Measurements from ENCODE around the gene TRIM2. TPM values are rescaled to one million over a fixed set of nuclear protein-coding genes. Genes with fewer than 3 reads are reported as not detected.

The TRIM2 gene
- total and polyA plus RNA-seq, 5 experiments from 2014 or later, result 0.71 to 1.8 (median 1.2) TPM

DNA sequence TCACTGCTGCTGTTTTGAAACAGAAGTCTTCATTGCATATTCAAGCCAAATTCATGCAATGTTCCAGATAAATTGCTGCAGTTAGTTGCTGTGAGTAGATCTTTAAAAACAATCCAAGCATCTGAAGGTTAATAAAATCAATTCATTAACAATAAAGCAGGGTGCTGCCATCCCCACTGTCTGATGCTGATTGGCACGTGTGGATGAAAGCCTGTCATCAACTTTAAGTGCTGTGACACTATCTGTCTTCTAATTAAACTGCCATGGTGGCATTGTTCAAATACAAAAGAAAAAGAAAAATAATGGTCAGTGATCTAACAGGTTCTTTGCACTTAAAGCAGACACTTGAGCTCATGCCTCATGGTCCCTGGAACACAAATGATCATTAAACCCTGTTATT is 77.2 kb downstream of the TRIM2 start:
- no peaks in the 10 kb centered on the region for H3K27me3 Mint-ChIP-seq
- peaks cover 0 to 11% (median 4%) of the 10 kb centered on the region in 9 donors for H3K9me3 Mint-ChIP-seq
- ATAC-seq (no peak), DNase-seq (no peak)
- H3K4me3 Mint-ChIP-seq, result no peak overlapping the region
- H3K27ac Mint-ChIP-seq, result no peak overlapping the region
- H3K4me1 Mint-ChIP-seq, result peaks cover 0 to 6% (median 2%) of the 10 kb centered on the region in 4 donors
- POLR2A ChIA-PET, result no interaction called here
- peaks cover 0 to 7% (median 5%) of the 10 kb centered on the region in 3 donors for H3K36me3 Mint-ChIP-seq

DNA sequence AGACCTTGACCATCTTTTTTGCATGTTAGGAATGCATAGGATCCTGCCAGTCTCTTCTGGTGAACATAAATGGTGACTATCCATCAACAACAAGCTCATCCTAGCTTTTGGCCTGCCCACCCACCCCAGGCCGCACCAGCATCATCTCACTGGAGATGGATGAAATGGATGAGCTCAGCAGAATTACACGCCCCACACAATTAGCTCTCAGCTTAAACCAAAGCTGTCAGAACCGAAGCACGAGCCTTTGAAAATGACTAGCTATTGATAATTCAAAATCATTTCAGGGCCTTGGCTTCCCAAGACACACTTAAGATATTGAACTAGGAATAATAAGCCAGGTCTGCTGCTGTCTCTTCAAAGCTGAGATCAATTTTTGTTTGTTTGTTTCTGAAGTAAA is 77.8 kb downstream of the TRIM2 start:
- ATAC-seq (no peak), DNase-seq (no peak)
- H3K27me3 Mint-ChIP-seq, result no peaks in the 10 kb centered on the region
- H3K9me3 Mint-ChIP-seq, result peaks cover 0 to 11% (median 4%) of the 10 kb centered on the region in 9 donors
- POLR2A ChIA-PET, result no interaction called here
- no peak overlapping the region for H3K4me3 Mint-ChIP-seq
- H3K27ac Mint-ChIP-seq, result peak overlapping the region in 1 of 10 donors; percentile 17
- H3K4me1 Mint-ChIP-seq, result peaks cover 0 to 5% (median 2%) of the 10 kb centered on the region in 4 donors
- peaks cover 0 to 7% (median 5%) of the 10 kb centered on the region in 3 donors for H3K36me3 Mint-ChIP-seq

GRCh38 chr4:153283260-153283659 is 79.0 kb downstream of the TRIM2 start:
- ATAC-seq (no peak), DNase-seq (no peak)
- H3K4me1 Mint-ChIP-seq, result no peaks in the 10 kb centered on the region
- POLR2A ChIA-PET, result no interaction called here
- no peak overlapping the region for H3K27ac Mint-ChIP-seq
- H3K4me3 Mint-ChIP-seq, result no peak overlapping the region
- H3K9me3 Mint-ChIP-seq, result peaks cover 0 to 11% (median 4%) of the 10 kb centered on the region in 9 donors
- H3K36me3 Mint-ChIP-seq, result peaks cover 0 to 7% (median 5%) of the 10 kb centered on the region in 3 donors
- no peaks in the 10 kb centered on the region for H3K27me3 Mint-ChIP-seq

- ATAC-seq (no peak), DNase-seq (no peak)
- Mint-ChIP-seq H3K4me3 (no peak overlapping the region), H3K9me3 (peaks cover 0 to 6% (median 0%) of the 10 kb centered on the region in 9 donors), H3K27me3 (peaks cover 0 to 3% (median 0%) of the 10 kb centered on the region in 5 donors), H3K4me1 (peaks cover 0 to 4% (median 0%) of the 10 kb centered on the region in 4 donors), H3K27ac (no peak overlapping the region), H3K36me3 (peaks cover 0 to 6% (median 4%) of the 10 kb centered on the region in 3 donors)
- POLR2A ChIA-PET, result no interaction called here
Measured at GRCh38 chr4:153290134-153290533, 85.9 kb downstream of the TRIM2 start.

DNA sequence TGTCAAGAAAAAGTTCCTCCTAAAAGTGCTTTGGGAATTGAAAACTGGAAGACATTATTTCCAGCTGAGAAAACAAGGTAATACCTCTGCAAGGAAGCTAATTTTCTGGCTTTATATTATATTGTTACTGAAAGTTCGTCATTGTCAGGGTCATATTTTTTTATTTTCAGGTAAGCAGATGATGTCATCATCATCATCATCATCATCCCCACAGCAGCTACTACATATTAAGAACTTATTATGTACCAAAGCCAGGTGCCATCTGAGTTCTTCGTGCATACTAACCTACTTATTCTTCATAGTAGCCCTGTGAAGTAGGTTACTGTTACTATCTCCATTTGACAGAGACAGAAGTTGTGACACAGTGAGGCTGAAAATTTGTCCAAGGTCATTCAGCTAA is 87.3 kb downstream of the TRIM2 start:
- Mint-ChIP-seq H3K36me3 (peaks cover 4 to 6% (median 4%) of the 10 kb centered on the region in 3 donors), H3K27me3 (peaks cover 0 to 3% (median 0%) of the 10 kb centered on the region in 5 donors), H3K27ac (no peak overlapping the region), H3K4me3 (no peak overlapping the region), H3K4me1 (peaks cover 0 to 4% (median 0%) of the 10 kb centered on the region in 4 donors), H3K9me3 (peaks cover 0 to 4% (median 0%) of the 10 kb centered on the region in 9 donors)
- DNase-seq (no peak), ATAC-seq (no peak)
- POLR2A ChIA-PET, result no interaction called here

DNA sequence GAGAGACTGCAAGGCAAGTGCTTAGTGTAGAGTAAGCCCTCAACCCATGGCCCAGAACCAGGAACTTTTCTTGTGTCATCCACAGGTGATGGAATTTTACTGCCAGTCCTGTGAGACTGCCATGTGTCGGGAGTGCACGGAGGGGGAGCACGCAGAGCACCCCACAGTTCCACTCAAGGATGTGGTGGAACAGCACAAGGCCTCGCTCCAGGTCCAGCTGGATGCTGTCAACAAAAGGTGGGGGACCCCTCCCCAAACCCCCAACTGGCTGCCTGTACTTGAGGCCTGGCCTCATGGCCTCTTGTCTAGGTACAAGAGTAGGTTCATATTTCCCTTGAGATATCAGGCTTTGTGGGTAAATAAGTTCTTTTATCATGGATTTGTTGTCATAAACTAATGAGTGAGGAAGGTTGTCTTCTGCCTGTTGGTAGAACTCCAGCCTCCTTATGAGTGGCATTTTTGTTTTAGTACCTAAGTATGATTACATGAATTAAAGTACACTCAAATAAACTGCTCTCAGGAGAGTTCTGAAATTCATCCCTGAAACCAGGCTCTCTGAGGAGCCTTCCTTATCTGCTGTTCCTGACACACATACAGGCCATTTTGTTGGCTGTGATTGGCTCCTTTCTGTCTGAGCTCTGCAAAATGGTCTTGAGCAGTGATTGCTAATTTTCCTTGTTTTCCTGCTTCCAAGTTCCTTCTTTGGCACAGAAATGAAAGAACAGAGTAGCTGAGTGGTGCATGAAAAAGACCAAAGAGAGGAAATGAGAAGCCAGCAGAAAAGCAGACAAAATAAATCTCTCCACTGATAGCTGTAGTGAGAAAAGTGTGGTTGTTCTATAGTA is 88.9 kb downstream of the TRIM2 start:
- no peak for DNase-seq
- Mint-ChIP-seq H3K4me3 (no peak overlapping the region), H3K9me3 (peaks cover 0 to 4% (median 0%) of the 10 kb centered on the region in 9 donors), H3K27ac (no peak overlapping the region), H3K4me1 (peaks cover 0 to 4% (median 0%) of the 10 kb centered on the region in 4 donors), H3K36me3 (peaks cover 4 to 6% (median 4%) of the 10 kb centered on the region in 3 donors), H3K27me3 (peaks cover 0 to 3% (median 0%) of the 10 kb centered on the region in 5 donors)
- ATAC-seq, result no peak
- POLR2A ChIA-PET, result no interaction called here

DNA sequence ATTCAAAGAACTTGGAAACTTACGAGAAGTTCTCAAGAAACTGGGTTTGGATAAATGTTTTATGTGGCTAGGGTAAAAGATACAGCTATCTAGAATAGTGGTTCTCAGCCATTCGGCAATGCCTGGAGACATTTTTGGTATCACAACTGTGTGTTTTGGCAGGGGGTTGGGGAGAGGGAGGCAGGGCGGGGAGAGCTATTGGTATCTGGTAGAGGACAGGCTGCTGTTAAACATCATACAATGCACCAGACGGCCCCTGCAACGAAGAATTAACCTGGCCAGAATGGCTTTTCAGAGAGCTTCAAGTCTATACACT is 89.5 kb downstream of the TRIM2 start:
- Mint-ChIP-seq H3K27me3 (peaks cover 0 to 2% (median 0%) of the 10 kb centered on the region in 5 donors), H3K4me1 (peaks cover 0 to 2% (median 0%) of the 10 kb centered on the region in 4 donors), H3K27ac (no peak overlapping the region), H3K4me3 (no peak overlapping the region), H3K36me3 (peaks cover 2 to 4% (median 4%) of the 10 kb centered on the region in 3 donors), H3K9me3 (peaks cover 0 to under 1% (median 0%) of the 10 kb centered on the region in 9 donors)
- DNase-seq (no peak), ATAC-seq (no peak)
- POLR2A ChIA-PET, result no interaction called here

GRCh38 chr4:153294631-153295030 is 90.4 kb downstream of the TRIM2 start:
- peaks cover 2 to 10% (median 5%) of the 10 kb centered on the region in 9 donors for H3K9me3 Mint-ChIP-seq
- H3K4me3 Mint-ChIP-seq, result no peak overlapping the region
- peaks cover 0 to 2% (median 0%) of the 10 kb centered on the region in 4 donors for H3K4me1 Mint-ChIP-seq
- DNase-seq (no peak), ATAC-seq (no peak)
- H3K27me3 Mint-ChIP-seq, result peaks cover 0 to 2% (median 0%) of the 10 kb centered on the region in 5 donors
- POLR2A ChIA-PET, result no interaction called here
- no peak overlapping the region for H3K27ac Mint-ChIP-seq
- H3K36me3 Mint-ChIP-seq, result peaks cover 3 to 7% (median 7%) of the 10 kb centered on the region in 3 donors

GRCh38 chr4:153295131-153295755 is 91.0 kb downstream of the TRIM2 start:
- no peak overlapping the region for H3K27ac Mint-ChIP-seq
- peaks cover 0 to 2% (median 0%) of the 10 kb centered on the region in 5 donors for H3K27me3 Mint-ChIP-seq
- H3K4me1 Mint-ChIP-seq, result peaks cover 0 to 2% (median 0%) of the 10 kb centered on the region in 4 donors
- H3K4me3 Mint-ChIP-seq, result no peak overlapping the region
- POLR2A ChIA-PET, result no interaction called here
- peaks cover 4 to 15% (median 11%) of the 10 kb centered on the region in 9 donors for H3K9me3 Mint-ChIP-seq
- ATAC-seq (no peak), DNase-seq (no peak)
- H3K36me3 Mint-ChIP-seq, result peaks cover 8 to 12% (median 11%) of the 10 kb centered on the region in 3 donors

DNA sequence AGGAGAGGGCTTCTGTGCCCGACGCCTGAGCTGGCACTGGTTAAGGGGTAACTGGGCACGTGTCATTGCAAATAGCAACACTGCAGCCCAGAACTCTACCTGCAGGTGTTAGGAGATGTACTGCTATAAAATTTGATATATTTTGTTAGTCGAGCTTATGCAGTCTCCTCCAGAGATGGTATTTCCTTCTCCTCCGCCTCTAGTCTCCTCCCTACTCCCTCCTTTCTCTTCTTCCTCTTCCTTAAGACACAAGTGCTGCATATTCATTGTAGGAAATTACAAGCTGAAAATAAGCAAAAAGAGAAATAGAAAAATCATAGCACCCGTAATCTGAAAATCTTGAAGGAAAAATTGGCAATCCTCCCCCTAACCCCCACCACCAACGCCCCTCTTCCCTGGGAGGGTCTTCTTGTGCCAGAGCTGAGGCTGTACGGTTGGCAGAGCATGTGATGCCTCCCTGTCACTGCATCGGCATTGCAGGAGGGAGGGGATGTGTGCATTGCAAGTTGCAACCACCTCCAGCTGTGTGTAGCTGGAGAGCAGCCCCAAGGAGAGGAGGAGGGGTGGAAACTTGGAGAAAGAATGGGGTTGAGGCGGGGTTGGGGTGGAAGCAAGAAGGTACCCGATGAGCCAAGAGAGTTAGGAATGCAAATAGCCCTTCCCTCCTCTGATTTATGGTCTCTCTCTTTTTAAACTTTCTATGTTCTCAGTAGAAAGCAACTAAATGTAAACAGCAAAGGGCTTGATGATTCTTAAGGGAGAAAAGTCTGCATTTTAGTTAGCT is 92.0 kb downstream of the TRIM2 start:
- DNase-seq (no peak), ATAC-seq (no peak)
- Mint-ChIP-seq H3K4me3 (no peak overlapping the region), H3K36me3 (peaks cover 11 to 17% (median 14%) of the 10 kb centered on the region in 3 donors), H3K27me3 (peaks cover 0 to 2% (median 0%) of the 10 kb centered on the region in 5 donors), H3K9me3 (peaks cover 4 to 18% (median 14%) of the 10 kb centered on the region in 9 donors), H3K4me1 (peaks cover 0 to 2% (median 0%) of the 10 kb centered on the region in 4 donors), H3K27ac (peak overlapping the region in 1 of 10 donors; percentile 2)
- POLR2A ChIA-PET, result no interaction called here

GRCh38 chr4:153297116-153297515 is 92.9 kb downstream of the TRIM2 start:
- POLR2A ChIA-PET, result no interaction called here
- Mint-ChIP-seq H3K27me3 (peaks cover 0 to 3% (median 2%) of the 10 kb centered on the region in 5 donors), H3K36me3 (peaks cover 16 to 19% (median 19%) of the 10 kb centered on the region in 3 donors), H3K27ac (peak overlapping the region in 1 of 10 donors; percentile 8), H3K9me3 (peaks cover 4 to 23% (median 15%) of the 10 kb centered on the region in 9 donors), H3K4me3 (no peak overlapping the region), H3K4me1 (peaks cover 0 to 2% (median 0%) of the 10 kb centered on the region in 4 donors)
- DNase-seq (no peak), ATAC-seq (no peak)

DNA sequence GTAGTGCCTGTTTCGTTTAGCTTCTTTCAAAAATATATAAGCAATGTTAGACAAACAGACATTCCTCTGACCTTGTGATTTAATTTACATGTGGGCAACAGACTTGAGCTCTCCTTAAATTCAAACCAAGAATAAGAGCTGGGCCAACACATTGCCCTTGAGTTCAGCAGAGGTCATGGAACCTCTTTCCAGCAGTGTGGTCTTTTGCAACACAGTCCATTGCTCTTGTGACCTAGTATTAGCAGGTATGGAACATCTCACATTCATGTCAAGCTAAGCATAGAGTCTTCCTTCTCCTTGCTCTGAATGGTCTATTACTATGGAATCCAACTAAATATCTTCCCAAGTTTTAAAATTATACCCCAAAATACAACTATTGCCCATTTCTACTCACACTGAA is 106.5 kb downstream of the TRIM2 start:
- DNase-seq (no peak), ATAC-seq (no peak)
- Mint-ChIP-seq H3K27me3 (no peaks in the 10 kb centered on the region), H3K4me1 (peaks cover 0 to 3% (median 0%) of the 10 kb centered on the region in 4 donors), H3K4me3 (no peak overlapping the region), H3K9me3 (peaks cover 0 to 3% (median 0%) of the 10 kb centered on the region in 9 donors), H3K36me3 (peaks cover 0 to 2% (median 2%) of the 10 kb centered on the region in 3 donors), H3K27ac (no peak overlapping the region)
- POLR2A ChIA-PET, result no interaction called here

All from naive thymus-derived CD8-positive, alpha-beta T cell (primary cell).